ENCODE data around the gene PADI2. TPM values are rescaled to one million over a fixed set of nuclear protein-coding genes. Genes with fewer than 3 reads are reported as not detected.

PADI2 gene
- total RNA-seq, 1 donor: under 0.01 TPM

- H3K4me1 ChIP-seq (ENCODE audit: insufficient read depth, low read length): no peaks in the 10 kb centered on the region
- H3K9me3 ChIP-seq (ENCODE audit: low read depth, low read length): no peaks in the 10 kb centered on the region
- peaks cover 3% of the 10 kb centered on the region for H3K79me2 ChIP-seq (ENCODE audit: insufficient read depth, low read length)
- H4K20me1 ChIP-seq (ENCODE audit: insufficient read depth, low read length): peaks cover 2% of the 10 kb centered on the region
- H3K4me3 ChIP-seq (ENCODE audit: insufficient read depth, low read length): no peak overlapping the region
- H3K4me2 ChIP-seq (ENCODE audit: insufficient read depth, low read length): no peak overlapping the region
- no peak overlapping the region for H2AFZ ChIP-seq (ENCODE audit: low read length)
- DNase-seq (ENCODE audit: insufficient read length, low spot score, missing footprints): no peak
- H3K27me3 ChIP-seq (ENCODE audit: insufficient read depth, low read length): no peaks in the 10 kb centered on the region
- peaks cover 78% of the 10 kb centered on the region for H3K36me3 ChIP-seq (ENCODE audit: insufficient read depth, low read length)
- no peak overlapping the region for H3K27ac ChIP-seq (ENCODE audit: low read depth, low read length)
- no peak for TF ChIP-seq CTCF (IDR thresholded peaks at IDR 0.05; ENCODE audit: extremely low read depth, low read depth, low read length)
Observed at GRCh38 chr1:17027900-17028299, 91.4 kb downstream of the PADI2 start.

DNA sequence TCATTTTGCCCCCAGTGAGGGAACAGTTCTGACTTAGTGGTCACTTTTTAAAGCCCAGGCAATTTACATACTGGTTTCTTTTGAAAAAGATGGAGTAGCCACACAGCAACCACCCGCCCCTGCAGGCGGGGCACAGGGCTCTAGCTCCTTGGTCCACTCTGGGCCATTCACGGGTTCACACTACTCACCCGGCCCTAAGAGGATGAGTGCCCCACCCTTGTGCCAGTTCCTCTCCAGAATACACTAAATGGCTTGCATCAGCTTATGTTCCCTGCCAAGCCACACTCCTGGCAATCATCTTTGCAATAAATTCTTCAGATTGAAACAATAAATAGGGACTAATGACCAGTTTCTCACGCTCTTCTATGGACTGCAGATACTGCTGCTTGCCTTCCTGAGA, 91.8 kb downstream of the PADI2 start:
- DNase-seq (ENCODE audit: insufficient read length, low spot score, missing footprints): no peak
- TF ChIP-seq CTCF (IDR thresholded peaks at IDR 0.05; ENCODE audit: extremely low read depth, low read depth, low read length): no peak

GRCh38 chr1:17024721-17025120, 94.5 kb downstream of the PADI2 start:
- Histone ChIP-seq H3K27me3 (ENCODE audit: insufficient read depth, low read length) (no peaks in the 10 kb centered on the region), H3K4me1 (ENCODE audit: insufficient read depth, low read length) (no peaks in the 10 kb centered on the region), H3K4me2 (ENCODE audit: insufficient read depth, low read length) (no peak overlapping the region), H4K20me1 (ENCODE audit: insufficient read depth, low read length) (no peaks in the 10 kb centered on the region), H3K9me3 (ENCODE audit: low read depth, low read length) (no peaks in the 10 kb centered on the region), H3K27ac (ENCODE audit: low read depth, low read length) (no peak overlapping the region), H2AFZ (ENCODE audit: low read length) (no peak overlapping the region), H3K36me3 (ENCODE audit: insufficient read depth, low read length) (peaks cover 90% of the 10 kb centered on the region), H3K79me2 (ENCODE audit: insufficient read depth, low read length) (no peaks in the 10 kb centered on the region), H3K4me3 (ENCODE audit: insufficient read depth, low read length) (no peak overlapping the region)
- TF ChIP-seq CTCF (IDR thresholded peaks at IDR 0.05; ENCODE audit: extremely low read depth, low read depth, low read length): no peak
- DNase-seq (ENCODE audit: insufficient read length, low spot score, missing footprints): no peak

More for the DNA sequence above, 91.8 kb downstream of the PADI2 start:
- Histone ChIP-seq H3K36me3 (ENCODE audit: insufficient read depth, low read length) (peaks cover 78% of the 10 kb centered on the region), H3K27me3 (ENCODE audit: insufficient read depth, low read length) (no peaks in the 10 kb centered on the region), H3K79me2 (ENCODE audit: insufficient read depth, low read length) (peaks cover 3% of the 10 kb centered on the region), H2AFZ (ENCODE audit: low read length) (no peak overlapping the region), H3K4me2 (ENCODE audit: insufficient read depth, low read length) (no peak overlapping the region), H3K9me3 (ENCODE audit: low read depth, low read length) (no peaks in the 10 kb centered on the region), H3K4me1 (ENCODE audit: insufficient read depth, low read length) (no peaks in the 10 kb centered on the region), H3K4me3 (ENCODE audit: insufficient read depth, low read length) (no peak overlapping the region), H3K27ac (ENCODE audit: low read depth, low read length) (no peak overlapping the region), H4K20me1 (ENCODE audit: insufficient read depth, low read length) (peaks cover under 1% of the 10 kb centered on the region)

GRCh38 chr1:17023573-17023972, 95.7 kb downstream of the PADI2 start:
- no peak for DNase-seq (ENCODE audit: insufficient read length, low spot score, missing footprints)
- H3K4me2 ChIP-seq (ENCODE audit: insufficient read depth, low read length): no peak overlapping the region
- no peaks in the 10 kb centered on the region for H3K4me1 ChIP-seq (ENCODE audit: insufficient read depth, low read length)
- H3K36me3 ChIP-seq (ENCODE audit: insufficient read depth, low read length): peaks cover 94% of the 10 kb centered on the region
- H3K9me3 ChIP-seq (ENCODE audit: low read depth, low read length): no peaks in the 10 kb centered on the region
- no peak overlapping the region for H3K27ac ChIP-seq (ENCODE audit: low read depth, low read length)
- no peaks in the 10 kb centered on the region for H3K79me2 ChIP-seq (ENCODE audit: insufficient read depth, low read length)
- H3K27me3 ChIP-seq (ENCODE audit: insufficient read depth, low read length): no peaks in the 10 kb centered on the region
- no peak overlapping the region for H3K4me3 ChIP-seq (ENCODE audit: insufficient read depth, low read length)
- no peaks in the 10 kb centered on the region for H4K20me1 ChIP-seq (ENCODE audit: insufficient read depth, low read length)
- no peak overlapping the region for H2AFZ ChIP-seq (ENCODE audit: low read length)
- TF ChIP-seq CTCF (IDR thresholded peaks at IDR 0.05; ENCODE audit: extremely low read depth, low read depth, low read length): no peak

Measured in osteoblast (primary cell).